Stimulated activated naive CD8-positive, alpha-beta T cell treated with anti-CD3 and anti-CD28 coated beads, Interleukin-15, Interleukin-2, amounts not matched to agents 100 ng/mL and 50 ng/mL, for 24 hours (primary cell): ENCODE results near the gene MYL9.

Experiments
- H3K27ac Mint-ChIP-seq: one replicate; pipeline ENCODE4 v1.8.0; 2021; ENCODE audit warnings: mild to moderate bottlenecking, mixed read lengths
- H3K27me3 Mint-ChIP-seq: one replicate; pipeline ENCODE4 v1.8.0; 2021; ENCODE audit warnings: mixed read lengths
- H3K36me3 Mint-ChIP-seq: one replicate; pipeline ENCODE4 v1.8.0; 2021; ENCODE audit warnings: low read depth, mixed read lengths
- H3K4me1 Mint-ChIP-seq: one replicate; pipeline ENCODE4 v1.8.0; 2021; ENCODE audit warnings: low read depth, mixed read lengths
- H3K4me3 Mint-ChIP-seq: one replicate; pipeline ENCODE4 v1.8.0; 2021; ENCODE audit warnings: mild to moderate bottlenecking, mixed read lengths
- H3K9me3 Mint-ChIP-seq: one replicate; pipeline ENCODE4 v1.8.0; 2021; ENCODE audit warnings: mixed read lengths

The MYL9 gene

GRCh38 chr20:36578356-36579041 is 37.2 kb downstream of the MYL9 start:
- Mint-ChIP-seq H3K27ac (no peak overlapping the region), H3K36me3 (peaks cover 54% of the 10 kb centered on the region)

GRCh38 chr20:36579996-36580545 is 38.8 kb downstream of the MYL9 start:
- Mint-ChIP-seq H3K36me3 (peaks cover 54% of the 10 kb centered on the region), H3K9me3 (no peaks in the 10 kb centered on the region), H3K4me1 (peaks cover 49% of the 10 kb centered on the region)

More at GRCh38 chr20:36578356-36579041, 37.2 kb downstream of the MYL9 start:
- no peak overlapping the region for H3K4me3 Mint-ChIP-seq
- peaks cover 50% of the 10 kb centered on the region for H3K4me1 Mint-ChIP-seq
- no peaks in the 10 kb centered on the region for H3K9me3 Mint-ChIP-seq
- H3K27me3 Mint-ChIP-seq: no peaks in the 10 kb centered on the region

GRCh38 chr20:36582322-36582721 is 41.0 kb downstream of the MYL9 start:
- Mint-ChIP-seq H3K4me3 (no peak overlapping the region), H3K27me3 (no peaks in the 10 kb centered on the region), H3K27ac (peak overlapping the region; percentile 41), H3K36me3 (peaks cover 59% of the 10 kb centered on the region), H3K4me1 (peaks cover 41% of the 10 kb centered on the region), H3K9me3 (no peaks in the 10 kb centered on the region)

More at GRCh38 chr20:36579996-36580545, 38.8 kb downstream of the MYL9 start:
- Mint-ChIP-seq H3K27me3 (no peaks in the 10 kb centered on the region), H3K4me3 (no peak overlapping the region), H3K27ac (peak overlapping the region; percentile 47)

GRCh38 chr20:36582821-36583220 is 41.5 kb downstream of the MYL9 start:
- Mint-ChIP-seq H3K27ac (peak overlapping the region; percentile 58), H3K36me3 (peaks cover 63% of the 10 kb centered on the region), H3K9me3 (no peaks in the 10 kb centered on the region), H3K4me1 (peaks cover 43% of the 10 kb centered on the region), H3K4me3 (no peak overlapping the region), H3K27me3 (no peaks in the 10 kb centered on the region)

GRCh38 chr20:36584018-36584481 is 42.7 kb downstream of the MYL9 start:
- Mint-ChIP-seq H3K36me3 (peaks cover 57% of the 10 kb centered on the region), H3K27me3 (no peaks in the 10 kb centered on the region), H3K27ac (peak overlapping the region; percentile 41), H3K9me3 (no peaks in the 10 kb centered on the region), H3K4me3 (no peak overlapping the region), H3K4me1 (peaks cover 44% of the 10 kb centered on the region)

- H3K36me3 Mint-ChIP-seq: peaks cover 54% of the 10 kb centered on the region
- H3K4me3 Mint-ChIP-seq: no peak overlapping the region
- H3K4me1 Mint-ChIP-seq: peaks cover 38% of the 10 kb centered on the region
- no peak overlapping the region for H3K27ac Mint-ChIP-seq
- H3K9me3 Mint-ChIP-seq: no peaks in the 10 kb centered on the region
- no peaks in the 10 kb centered on the region for H3K27me3 Mint-ChIP-seq
These were observed 44.2 kb downstream of the MYL9 start for GRCh38 chr20:36585410-36586125.

GRCh38 chr20:36587388-36588070 is 46.2 kb downstream of the MYL9 start:
- Mint-ChIP-seq H3K9me3 (no peaks in the 10 kb centered on the region), H3K36me3 (peaks cover 56% of the 10 kb centered on the region), H3K27me3 (no peaks in the 10 kb centered on the region), H3K4me1 (peaks cover 42% of the 10 kb centered on the region), H3K27ac (peak overlapping the region; percentile 36), H3K4me3 (no peak overlapping the region)

- peaks cover 68% of the 10 kb centered on the region for H3K4me1 Mint-ChIP-seq
- no peak overlapping the region for H3K4me3 Mint-ChIP-seq
- peaks cover 67% of the 10 kb centered on the region for H3K36me3 Mint-ChIP-seq
- H3K27me3 Mint-ChIP-seq: no peaks in the 10 kb centered on the region
- no peaks in the 10 kb centered on the region for H3K9me3 Mint-ChIP-seq
- H3K27ac Mint-ChIP-seq: peak overlapping the region; percentile 69
These were observed 50.0 kb downstream of the MYL9 start for GRCh38 chr20:36591281-36591680.

- Mint-ChIP-seq H3K36me3 (peaks cover 61% of the 10 kb centered on the region), H3K9me3 (no peaks in the 10 kb centered on the region), H3K4me3 (peak overlapping the region; percentile 20)
These were observed 50.7 kb downstream of the MYL9 start for GRCh38 chr20:36591854-36592641.

GRCh38 chr20:36593347-36593929 is 52.1 kb downstream of the MYL9 start:
- Mint-ChIP-seq H3K4me1 (peaks cover 59% of the 10 kb centered on the region), H3K36me3 (peaks cover 64% of the 10 kb centered on the region), H3K27ac (peak overlapping the region; percentile 74), H3K4me3 (no peak overlapping the region), H3K9me3 (no peaks in the 10 kb centered on the region), H3K27me3 (no peaks in the 10 kb centered on the region)

More at GRCh38 chr20:36591854-36592641, 50.7 kb downstream of the MYL9 start:
- H3K27me3 Mint-ChIP-seq: no peaks in the 10 kb centered on the region
- peak overlapping the region; percentile 69 for H3K27ac Mint-ChIP-seq
- peaks cover 64% of the 10 kb centered on the region for H3K4me1 Mint-ChIP-seq

GRCh38 chr20:36599912-36600345 is 58.6 kb downstream of the MYL9 start:
- Mint-ChIP-seq H3K27me3 (no peaks in the 10 kb centered on the region), H3K9me3 (no peaks in the 10 kb centered on the region), H3K4me3 (no peak overlapping the region), H3K27ac (peak overlapping the region; percentile 6), H3K4me1 (peaks cover 36% of the 10 kb centered on the region), H3K36me3 (peaks cover 23% of the 10 kb centered on the region)
